T47D (cell line): Measurements from ENCODE around the gene KCNK17.
A peak's percentile ranks its signal among the peaks of the same experiment; 100 is the strongest.
"Not testable (repeated sequence)": the region's sequence is repeated elsewhere in the genome, so short reads cannot be mapped to it uniquely, and the experiment has no call there.

Experiments used
- DNase-seq, 2 experiments: peaks; one replicate each; pipeline versions ENCODE4 v3.0.0 to v3.0.0-alpha.2; 2011 to 2012; ENCODE audit warnings: low read depth in 1 of 2, low spot score in 1 of 2
- JUND ChIP-seq: IDR thresholded peaks from 2 replicates; pipeline ENCODE4 v1.6.1; 2012; ENCODE audit warnings: low read depth
- in situ Hi-C: cut with HindIII; loops from 2 replicates; pipeline ENCODE4 v1.10.0; 2016; ENCODE audit warnings: low sequenced_read_pairs, low pct_unique_long_range_greater_than_20kb

KCNK17 gene

DNA sequence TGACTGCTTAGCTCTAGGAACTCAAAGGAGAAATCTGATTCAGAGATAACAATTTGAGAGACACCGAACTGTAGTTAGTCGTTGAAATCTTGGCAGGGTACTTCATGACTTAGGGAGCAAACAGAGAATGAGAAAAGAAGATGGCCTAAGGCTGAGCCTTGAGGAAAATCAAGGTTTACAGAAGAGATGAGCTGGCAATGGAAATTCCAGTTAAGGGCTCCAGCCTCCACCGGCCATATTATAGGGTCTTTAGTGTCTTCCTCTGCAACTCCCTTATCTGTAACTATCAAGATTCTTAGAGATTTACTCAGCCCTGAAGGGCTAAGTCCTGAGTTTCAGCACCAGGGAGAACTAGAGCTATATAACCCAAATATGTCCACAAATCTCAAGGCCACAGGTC is 26.6 kb downstream of the KCNK17 start:
- in situ Hi-C loops, result no loop called here
- DNase-seq, result no peak
- TF ChIP-seq JUND, result no peak

DNA sequence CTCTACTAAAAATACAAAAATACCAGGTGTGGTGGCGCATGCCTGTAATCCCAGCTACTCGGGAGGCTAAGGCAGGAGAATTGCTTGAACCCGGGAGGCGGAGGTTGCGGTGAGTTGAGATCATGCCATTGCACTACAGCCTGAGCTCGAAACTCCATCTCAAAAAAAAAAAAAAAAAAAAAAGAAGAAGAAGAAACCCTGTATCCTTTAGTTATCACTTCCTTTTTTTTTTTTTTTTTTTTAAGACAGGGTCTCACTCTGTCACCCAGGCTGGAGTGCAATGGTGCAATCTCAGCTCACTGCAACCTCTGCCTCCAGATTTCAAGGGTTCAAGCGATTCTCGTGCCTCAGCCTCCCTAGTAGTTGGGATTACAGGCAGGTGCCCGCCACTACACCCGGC is 27.6 kb downstream of the KCNK17 start:
- in situ Hi-C loops, DNase-seq: not testable (repeated sequence)

DNA sequence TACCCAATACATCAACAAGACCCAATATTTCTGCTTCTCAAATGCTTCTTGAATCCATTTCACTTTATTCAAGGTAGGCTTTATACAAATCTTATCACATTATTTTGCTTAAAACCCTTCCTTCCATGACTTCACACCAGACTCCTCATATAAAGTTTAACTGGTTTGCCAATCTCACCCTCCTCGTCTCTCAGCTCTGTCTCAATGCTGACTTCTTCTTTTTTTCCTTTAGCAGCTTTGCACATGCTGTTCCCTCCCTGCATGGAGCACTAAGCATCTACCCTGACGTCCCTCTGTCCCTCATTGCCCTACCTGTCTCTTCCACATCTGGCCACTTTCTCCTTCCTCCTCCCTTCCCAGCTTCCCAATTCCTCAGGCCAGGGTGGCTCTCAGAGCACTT is 31.4 kb downstream of the KCNK17 start:
- in situ Hi-C loops, result no loop called here
- TF ChIP-seq JUND, result no peak
- no peak for DNase-seq

DNA sequence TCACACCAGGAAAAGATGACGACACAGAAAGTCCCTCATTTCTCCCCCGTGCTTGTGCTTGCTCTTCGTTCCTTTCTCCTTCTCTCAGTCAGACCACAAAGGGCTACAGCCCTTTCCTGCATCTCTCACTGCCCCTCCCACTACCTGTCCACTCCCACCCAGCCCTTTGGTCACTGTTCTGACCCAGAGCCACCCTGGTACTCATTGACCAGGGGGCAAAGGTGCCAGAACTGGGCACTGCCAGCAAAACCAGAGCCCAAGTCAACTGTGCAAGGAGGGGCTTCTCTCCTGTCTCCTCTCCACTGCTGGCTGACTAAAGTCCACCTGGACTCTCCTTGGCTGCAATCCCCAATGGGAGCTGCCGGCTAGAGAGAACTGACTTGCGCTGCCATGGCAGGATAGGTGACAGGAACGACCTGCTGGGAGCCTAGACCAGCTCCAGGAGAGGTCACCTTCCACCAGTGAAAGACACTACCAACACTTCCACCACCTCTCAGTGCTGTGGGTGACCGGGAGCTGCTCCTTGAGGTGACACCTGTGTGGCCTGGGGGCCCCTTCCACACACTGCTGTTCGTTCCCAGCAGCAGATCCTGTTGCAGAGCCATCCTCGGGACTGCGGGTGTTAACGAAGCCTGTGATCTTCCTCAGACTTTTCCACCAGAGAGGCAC is 32.8 kb downstream of the KCNK17 start:
- in situ Hi-C loops, result no loop called here
- DNase-seq, result no peak
- no peak for TF ChIP-seq JUND

DNA sequence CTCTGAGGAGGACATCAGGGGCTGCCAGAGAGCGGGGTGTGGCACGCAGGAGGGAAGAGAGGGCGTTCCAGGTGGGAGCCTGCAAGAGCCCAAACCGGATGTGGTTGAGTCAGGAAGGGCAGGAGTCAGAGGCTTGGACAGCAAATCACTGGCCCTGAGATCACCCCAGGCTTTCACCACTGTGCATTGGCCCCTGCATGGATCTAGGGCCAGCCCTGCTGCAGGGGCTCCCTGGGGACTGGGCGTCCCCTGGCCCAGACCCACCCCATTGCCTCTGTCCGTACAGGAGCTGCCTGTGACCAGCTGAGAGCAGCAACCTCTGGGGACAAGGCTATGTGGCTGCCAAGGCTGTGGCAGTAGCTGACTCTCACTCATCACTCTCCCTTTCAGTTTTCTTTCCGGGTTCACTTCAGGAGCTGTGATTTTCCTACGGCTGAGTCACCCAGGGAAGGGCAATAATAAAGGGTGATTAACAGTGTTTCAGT is 33.9 kb downstream of the KCNK17 start:
- in situ Hi-C loops, result no loop called here
- TF ChIP-seq JUND, result no peak
- DNase-seq, result peak in 1 of 2 experiments; percentile 57

DNA sequence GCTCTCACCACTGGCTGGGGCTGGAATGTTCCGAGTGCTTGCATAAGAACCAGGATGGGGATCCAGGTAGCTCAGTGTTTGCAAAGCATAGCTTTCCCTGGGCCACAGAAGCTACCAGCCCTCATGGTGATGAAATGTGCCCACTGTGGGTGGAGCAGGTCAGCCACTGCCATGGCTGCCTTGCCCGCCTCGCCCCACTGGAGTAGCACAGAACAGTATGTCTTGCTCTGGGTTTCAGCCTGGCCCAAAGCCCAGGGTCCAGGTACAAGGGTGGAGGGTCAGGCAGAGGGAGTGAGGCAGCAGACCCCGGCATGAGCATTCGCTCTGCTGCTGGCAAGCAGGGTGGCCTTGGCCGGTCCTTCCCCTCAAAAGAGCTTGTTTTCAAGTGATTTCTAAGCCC is 34.7 kb downstream of the KCNK17 start:
- no peak for DNase-seq
- in situ Hi-C loops, result no loop called here
- no peak for TF ChIP-seq JUND

DNA sequence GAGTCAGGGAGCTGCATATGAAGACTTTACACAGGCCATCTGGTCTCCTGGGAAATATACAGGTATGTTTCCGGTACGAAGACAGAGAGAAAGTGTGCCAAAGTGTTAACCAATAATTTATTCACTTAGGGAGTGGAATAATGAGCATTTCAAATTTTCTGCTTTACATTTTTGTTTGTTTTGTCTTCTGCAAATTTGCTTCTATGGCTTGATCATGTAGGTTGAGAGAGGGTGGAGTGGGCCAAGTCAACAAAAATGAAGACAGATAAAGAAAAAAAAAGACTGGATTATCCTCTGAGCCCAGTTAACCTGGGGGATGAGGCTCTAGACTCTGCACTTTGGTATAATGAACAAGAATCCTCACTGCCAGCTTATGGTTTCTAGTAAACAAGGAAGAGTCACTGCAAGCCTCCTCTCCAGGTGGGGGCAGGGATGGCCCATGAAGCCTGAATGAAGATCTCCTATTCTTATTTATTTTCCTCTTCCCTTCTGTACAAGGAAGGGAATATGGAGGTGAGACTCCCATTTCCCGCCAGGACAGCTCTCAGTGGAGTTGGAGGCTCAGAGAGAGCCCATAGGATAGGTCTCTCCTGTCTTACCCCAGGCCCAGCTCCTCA is 37.7 kb downstream of the KCNK17 start:
- no peak for DNase-seq
- in situ Hi-C loops, result no loop called here
- no peak for TF ChIP-seq JUND

DNA sequence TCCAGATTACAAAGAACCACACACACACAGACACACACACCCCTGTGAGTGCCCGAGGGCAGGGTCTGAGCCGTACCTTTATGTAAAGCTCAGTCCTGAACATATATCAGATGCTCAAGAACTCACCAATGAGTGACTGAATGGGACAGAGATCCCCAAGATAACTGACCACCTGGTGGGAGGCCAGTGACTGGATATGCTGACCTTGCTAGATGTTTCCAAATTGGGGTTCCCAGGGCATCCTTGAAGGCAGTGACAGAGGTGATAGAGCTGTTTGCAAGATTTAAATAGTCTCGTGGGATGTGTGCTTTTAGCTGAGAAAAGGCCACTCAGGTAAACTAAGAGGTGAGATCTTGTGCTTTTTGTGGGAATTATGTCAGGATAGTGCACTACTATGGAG is 39.3 kb downstream of the KCNK17 start:
- TF ChIP-seq JUND, result no peak
- DNase-seq, result peak in 1 of 2 experiments; percentile 35
- in situ Hi-C loops, result no loop called here

DNA sequence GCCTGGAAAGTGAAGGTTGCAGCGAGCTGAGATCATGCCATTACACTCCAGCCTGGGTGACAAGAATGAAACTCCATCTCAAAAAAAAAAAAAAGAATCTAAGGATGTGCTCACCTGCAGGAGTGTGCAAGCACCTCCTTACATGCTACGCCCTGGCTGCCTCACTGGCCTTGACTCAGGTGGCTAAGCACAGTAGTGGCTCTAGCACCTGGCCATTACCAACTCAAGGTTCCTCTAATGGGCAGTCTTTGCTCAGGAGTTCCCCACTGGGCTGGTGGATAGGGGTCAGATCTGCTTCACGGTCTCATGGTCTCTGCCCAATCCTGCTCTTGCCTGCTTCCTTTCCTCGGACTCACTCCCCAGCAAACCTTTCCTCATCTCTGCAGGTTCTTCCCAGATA is 39.7 kb downstream of the KCNK17 start:
- no peak for DNase-seq
- no peak for TF ChIP-seq JUND
- in situ Hi-C loops, result no loop called here

DNA sequence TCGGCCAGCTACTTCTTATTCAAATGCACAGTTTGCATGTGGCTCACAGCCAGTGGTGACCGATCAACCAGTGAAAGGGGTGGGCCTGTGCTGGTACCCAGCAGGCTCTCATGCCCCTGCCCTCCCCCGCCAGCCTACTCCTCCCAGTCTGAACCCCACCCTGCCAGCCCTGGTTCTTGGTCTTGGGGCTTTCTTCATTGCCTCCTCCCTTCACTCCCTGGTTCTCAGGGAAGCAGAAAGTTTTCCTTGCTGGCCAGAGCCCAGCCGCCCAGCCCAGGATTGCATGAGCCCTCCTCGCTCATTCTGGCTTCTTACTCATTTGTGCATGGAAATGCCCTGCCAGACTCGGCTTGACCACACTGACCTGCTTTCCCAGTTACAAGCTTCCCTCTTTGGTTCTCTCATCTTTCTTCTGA is 40.8 kb downstream of the KCNK17 start:
- no peak for TF ChIP-seq JUND
- in situ Hi-C loops, result no loop called here
- no peak for DNase-seq

DNA sequence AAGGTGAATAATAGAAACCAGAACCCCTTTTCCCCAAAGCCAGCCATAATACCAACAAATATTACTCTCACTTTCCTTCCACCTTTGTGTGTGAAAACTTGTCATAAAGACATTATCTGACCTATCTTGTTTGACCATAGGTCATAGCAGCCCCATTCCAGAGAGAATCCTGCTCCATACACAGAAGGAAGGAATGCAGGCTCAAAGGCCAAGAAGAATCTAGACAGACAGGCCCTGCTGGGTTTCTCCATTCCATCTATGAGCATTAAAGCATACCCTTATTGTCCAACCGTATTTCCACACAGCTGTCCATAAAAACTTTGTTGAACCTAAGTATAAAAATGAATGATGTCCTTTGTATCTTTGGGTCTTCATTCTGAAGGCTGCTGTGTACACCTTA is 44.3 kb downstream of the KCNK17 start:
- in situ Hi-C loops, result no loop called here
- TF ChIP-seq JUND, result no peak; the same call in 1 of the 2 replicates

DNA sequence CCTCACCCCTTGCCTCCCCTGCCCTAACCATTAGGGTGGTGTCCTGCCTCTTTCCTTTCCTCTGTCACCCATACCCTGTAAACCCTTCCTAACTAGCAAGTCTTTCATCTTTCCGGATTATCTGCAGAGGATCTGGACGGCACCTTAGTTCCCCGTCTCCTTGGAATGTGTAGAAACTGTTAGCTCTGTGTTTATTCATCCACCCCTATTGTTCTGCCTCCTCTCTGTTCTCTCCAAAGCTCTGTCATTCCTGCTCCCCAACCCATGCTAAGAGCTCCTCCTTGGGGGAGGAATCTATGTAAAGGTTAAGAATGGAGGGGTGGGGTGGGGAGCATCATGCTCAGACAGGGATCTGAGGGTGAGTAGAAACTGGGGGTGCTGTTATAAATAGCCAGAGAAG is 45.5 kb downstream of the KCNK17 start:
- in situ Hi-C loops, result no loop called here
- DNase-seq, result peak in 1 of 2 experiments; percentile 82
- TF ChIP-seq JUND, result no peak

More for the DNA sequence above, 44.3 kb downstream of the KCNK17 start:
- peak in 1 of 2 experiments; percentile 96 for DNase-seq

DNA sequence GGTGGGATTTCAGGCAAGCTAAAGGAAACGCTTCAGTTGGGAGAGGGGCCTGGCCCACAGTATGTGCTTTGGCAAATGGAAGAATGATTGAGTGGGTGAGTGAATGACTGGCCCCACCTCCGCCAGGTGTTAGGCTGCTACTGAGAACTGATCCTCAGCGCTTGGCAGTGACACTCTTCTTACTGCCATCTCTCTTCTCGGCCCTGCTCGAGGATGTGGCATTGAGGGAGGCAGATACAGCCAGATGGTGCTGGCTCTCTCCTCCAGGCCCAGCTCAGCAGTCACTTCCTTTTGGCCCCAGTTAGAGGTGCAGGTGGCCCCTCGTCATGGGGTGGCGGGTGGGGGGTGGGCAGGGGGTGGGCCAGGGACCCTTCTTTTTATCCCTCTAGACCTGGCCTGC is 46.0 kb downstream of the KCNK17 start:
- in situ Hi-C loops, result no loop called here
- no peak for DNase-seq
- TF ChIP-seq JUND, result no peak
